ENCODE measurements around the gene TUB.

The TUB gene, protein sequence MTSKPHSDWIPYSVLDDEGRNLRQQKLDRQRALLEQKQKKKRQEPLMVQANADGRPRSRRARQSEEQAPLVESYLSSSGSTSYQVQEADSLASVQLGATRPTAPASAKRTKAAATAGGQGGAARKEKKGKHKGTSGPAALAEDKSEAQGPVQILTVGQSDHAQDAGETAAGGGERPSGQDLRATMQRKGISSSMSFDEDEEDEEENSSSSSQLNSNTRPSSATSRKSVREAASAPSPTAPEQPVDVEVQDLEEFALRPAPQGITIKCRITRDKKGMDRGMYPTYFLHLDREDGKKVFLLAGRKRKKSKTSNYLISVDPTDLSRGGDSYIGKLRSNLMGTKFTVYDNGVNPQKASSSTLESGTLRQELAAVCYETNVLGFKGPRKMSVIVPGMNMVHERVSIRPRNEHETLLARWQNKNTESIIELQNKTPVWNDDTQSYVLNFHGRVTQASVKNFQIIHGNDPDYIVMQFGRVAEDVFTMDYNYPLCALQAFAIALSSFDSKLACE

DNA sequence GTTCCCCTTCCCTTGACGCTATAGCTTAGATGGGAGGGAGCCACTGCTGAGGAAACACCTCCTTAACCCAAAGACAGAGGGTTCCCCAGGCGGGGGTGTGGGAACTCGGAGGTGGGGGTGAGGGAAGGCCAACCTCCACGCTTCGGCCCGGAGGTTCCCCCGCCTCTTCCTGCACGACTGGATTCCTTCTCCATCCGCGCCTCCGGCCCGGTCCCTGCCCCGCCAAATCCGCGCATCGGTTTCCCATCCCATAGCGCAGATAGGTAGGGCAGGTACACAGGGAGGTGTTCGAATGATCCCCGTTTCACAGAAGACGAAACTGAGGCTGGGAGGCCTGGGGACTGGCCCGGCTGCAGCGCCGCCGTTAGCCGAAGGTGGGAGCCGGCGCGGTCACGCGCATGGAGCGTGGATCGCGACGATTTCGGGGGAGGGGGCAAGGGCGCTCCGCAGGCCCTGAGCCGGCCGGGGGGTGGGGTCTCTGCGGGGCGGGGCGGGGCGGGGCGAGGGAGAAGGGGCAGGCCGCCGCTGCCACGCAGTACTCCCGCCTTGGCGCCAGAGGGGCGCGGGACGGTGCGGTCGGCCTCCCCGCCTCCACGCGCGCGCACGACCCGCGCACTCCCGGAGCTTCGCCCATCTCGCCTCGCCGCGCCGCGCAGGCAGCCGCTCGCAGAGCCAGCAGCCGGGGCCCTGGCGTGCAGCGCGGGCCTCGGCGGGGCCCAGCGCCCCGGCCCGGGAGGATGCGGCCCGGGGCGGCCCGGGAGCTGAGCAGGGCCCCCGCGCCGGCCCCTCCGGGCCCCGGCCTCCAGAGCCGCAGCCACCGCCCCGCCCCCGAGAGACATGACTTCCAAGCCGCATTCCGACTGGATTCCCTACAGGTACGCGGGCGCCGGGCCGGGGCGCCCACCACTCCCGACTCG, at the start of gene TUB:
TSS of gene TUB (plus strand) at position 538 of the 917 bp plus-strand sequence. CDS start at position 838, 300 bp downstream.
- DNase-seq, result no peak

- no peak for DNase-seq
Measured at GRCh38 chr11:8031248-8032115, 49.5 kb upstream of the TUB start.

DNA sequence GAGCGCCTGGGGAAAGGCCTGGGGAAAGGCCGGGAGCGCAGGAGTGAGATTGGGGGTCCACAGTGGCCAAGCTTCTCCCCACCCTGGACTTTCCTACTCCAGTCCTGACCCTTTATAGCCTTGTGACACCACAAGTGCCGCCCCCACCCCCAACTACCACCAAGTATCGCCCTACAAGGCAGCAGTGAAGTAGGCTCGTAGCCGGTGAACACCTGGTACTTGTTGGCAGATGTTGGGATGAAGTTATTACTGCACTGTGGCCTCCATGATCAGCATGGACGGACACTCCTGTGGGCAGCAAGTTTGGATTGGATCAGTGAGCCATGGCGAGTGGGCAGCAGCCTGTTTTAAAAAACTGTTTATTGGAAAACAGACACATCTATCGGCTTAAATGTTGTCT, 48.9 kb upstream of the TUB start:
- no peak for DNase-seq

DNA sequence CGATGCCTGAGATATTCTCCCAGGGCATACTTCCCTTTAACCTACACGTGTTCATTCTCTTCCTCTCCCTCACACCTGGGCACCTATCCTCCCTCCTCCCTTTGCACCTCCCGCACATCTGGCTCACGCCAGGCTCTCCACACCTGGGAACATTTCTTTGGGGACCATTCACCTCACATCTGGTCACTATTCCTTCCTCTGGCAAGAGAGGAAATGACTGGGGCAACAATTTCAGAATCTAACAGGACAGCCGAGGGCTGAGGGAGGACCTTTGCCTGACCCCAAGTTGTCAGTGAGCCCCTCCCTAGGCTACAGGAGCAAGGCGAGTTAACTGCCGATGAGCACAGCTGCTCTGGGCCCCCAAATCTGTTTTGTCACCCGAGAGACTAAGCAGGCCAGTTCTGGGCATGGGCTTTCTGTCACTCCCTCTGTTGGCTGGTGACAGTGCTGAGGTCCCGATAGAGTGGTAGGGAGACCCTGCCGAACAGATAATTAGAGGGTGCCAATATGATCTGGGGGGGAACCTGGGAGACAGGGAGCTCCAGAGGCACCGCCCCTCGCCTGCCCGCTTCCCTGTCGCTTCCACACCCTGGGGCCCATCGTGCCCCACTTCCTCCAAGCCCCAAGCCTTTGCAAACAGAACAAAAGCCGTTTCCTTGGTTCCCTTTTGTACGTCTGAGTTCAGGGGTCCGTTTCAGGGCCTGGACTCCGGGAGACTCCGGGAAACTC, 48.3 kb upstream of the TUB start:
- DNase-seq, result no peak

- DNase-seq, result peak in 3 of 4 experiments; percentile 6 to 23 (median 9)
Measured at GRCh38 chr11:8033305-8034105, 47.5 kb upstream of the TUB start.

GRCh38 chr11:8034106-8034585, 46.9 kb upstream of the TUB start:
- DNase-seq, result no peak

DNA sequence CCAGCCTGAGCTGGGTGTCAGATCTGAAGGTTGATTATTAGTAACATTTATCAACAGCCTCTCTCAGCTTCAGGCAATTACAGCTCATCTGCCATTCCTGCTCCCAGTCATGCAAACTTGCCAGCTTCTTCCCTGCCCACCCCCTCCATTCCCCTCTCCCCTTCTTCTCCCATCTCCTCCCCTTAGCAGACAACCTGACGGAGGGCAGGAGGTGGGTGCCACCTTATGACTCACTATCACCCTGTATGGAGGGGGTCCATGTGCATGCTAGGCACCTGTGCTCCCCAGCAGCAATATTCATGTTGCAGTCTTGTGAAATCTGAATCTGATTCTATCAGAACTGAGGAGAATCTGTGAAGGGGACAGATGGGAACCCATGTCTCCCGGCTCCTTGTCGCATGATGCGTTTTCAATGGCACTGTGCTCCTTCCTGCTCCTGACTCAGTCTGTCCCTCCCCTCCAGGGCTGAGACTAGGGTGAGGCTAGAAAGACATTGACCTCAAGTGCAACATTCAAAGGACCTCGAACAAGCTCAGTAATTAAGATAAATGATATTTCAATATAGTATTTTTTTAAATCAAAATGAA, 46.3 kb upstream of the TUB start:
- no peak for DNase-seq

GRCh38 chr11:8035200-8035855, 45.7 kb upstream of the TUB start:
- no peak for DNase-seq

GRCh38 chr11:8036002-8036802, 44.8 kb upstream of the TUB start:
- DNase-seq, result no peak

- DNase-seq, result no peak
Measured at GRCh38 chr11:8036986-8037385, 44.0 kb upstream of the TUB start.

DNA sequence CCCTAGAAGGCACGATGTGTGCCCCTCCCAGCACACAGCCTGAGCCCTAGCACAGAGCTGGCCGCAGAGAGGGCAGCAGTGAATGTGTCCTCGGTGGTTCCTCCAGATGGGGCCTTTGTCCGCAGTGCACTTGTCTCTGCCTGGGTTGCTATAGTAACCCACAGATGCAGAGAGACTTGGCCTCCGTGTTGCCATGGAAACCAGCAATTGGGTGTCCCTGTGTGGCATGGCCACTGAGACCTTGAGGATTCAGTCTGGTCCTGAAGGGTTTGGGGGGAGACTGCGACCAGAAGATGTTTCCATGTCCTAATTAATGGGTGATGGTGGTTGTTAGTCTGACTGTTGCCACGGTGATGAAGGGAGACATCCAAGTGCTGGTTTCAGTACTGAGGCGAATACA, 42.6 kb upstream of the TUB start:
- DNase-seq, result no peak

GRCh38 chr11:8038811-8039529, 42.0 kb upstream of the TUB start:
- DNase-seq, result no peak

- no peak for DNase-seq
Measured at GRCh38 chr11:8039530-8040260, 41.3 kb upstream of the TUB start.

DNA sequence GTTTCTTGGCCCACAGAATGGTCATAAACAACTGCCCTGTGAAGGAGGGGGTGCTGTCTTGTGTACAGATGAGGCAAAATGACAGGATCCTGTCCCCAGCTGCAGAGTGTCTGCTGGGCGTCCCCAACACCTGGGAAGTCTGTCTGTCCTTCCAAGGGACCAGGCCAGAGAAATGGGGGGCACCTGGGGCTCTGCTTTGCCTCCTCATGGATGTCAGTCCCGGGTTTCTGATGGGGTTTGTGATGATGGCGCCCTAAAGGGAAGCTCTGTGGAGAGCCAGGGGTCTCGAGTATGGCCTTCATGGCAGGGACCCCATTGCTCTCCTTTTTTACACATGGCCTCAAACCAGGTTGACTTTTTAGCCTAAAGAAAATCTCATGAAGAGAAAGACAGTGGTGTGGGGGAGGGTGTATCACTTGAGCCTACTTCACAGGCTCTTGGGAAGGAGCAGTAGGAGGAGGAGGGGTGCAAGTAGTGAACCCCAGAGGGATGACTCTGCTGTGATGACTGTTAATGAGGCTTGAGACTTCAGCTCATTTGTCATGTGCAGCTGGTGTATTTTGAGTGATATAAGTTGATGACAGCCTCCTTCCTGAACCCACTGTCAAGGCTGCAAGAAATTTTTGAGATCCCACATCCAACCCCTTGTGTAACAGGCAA, 40.6 kb upstream of the TUB start:
- no peak for DNase-seq

DNA sequence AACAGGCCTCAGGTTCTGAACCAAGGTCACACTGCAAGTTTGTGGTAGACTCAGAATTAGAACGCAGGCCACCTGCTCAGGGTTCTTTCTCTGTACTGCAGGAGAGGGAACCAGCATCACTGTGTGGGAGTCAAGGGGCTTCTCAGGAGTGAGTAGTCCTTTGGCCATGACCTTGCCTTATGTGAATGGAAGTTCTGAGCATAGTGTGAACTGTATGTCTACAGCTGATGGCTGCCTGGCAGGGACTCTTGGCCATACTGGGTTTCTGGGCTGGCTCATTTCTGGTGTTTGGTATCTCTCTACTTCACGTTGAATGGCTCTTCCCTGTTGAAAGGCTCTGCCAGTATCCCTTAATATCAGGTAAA, 40.1 kb upstream of the TUB start:
- DNase-seq, result no peak

- DNase-seq, result no peak
Measured at GRCh38 chr11:8041576-8041975, 39.4 kb upstream of the TUB start.

DNA sequence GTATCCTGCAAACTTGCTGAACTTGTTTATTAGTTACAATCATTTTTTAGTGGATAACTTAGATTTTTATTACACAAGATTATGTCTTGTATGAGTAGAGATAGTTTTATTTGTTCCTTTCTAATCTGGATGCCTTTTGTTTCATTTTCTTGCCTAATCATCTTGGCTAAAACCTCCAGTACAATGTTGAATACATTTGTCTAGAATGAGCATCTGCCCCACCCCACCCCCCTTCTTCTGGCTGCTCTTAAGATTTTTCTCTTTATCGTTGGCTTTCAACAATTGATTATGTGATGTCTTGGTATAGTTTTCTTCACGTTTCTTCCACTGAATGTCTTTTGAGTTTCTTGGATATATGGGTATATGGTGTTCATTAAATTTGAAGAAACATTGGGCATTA, 37.3 kb upstream of the TUB start:
- DNase-seq, result no peak
